MM.1S (cell line): ENCODE measurements around the gene IQCM.

Experiments
- EZH2 ChIP-seq: fragments of 300-600 bp; sonication (generic); optimal IDR thresholded peaks from 2 replicates; pipeline ENCODE3; 2017; ENCODE audit warnings: low read depth, mild to moderate bottlenecking, antibody characterized with exemption, low read length, mixed read lengths
- EZH2phosphoT487 ChIP-seq: fragments of 300-600 bp; sonication (generic); IDR thresholded peaks from 2 replicates; pipeline ENCODE4 v1.6.1; 2018; ENCODE audit warnings: antibody characterized with exemption, low read length
- TF ChIP-seq, protein P1 (sequence below): fragments of 300-600 bp; sonication (generic); IDR thresholded peaks from 2 replicates; pipeline ENCODE4 v1.5.1; 2016; ENCODE audit warnings: antibody characterized with exemption, low read length, mixed read lengths

DNA sequence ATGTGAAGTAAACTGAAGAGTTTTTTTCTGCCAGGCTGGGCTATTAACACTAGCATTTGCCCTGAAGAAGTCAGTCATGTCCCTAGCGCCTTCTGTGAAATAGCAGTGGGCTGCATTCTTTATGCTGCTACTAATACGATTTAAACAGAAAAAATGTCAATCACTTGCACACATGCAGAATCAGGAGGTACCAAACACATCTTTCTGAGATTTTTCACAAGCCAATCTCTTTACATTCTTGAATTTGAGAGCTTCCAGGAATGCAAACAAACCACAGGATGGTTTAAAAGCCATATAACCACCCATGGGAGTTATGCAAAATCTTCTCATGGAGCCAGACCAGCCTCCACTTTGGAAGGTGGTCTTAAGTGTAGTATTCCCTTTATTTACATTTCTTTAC, 220.1 kb downstream of the IQCM start:
- TF ChIP-seq, protein P1, sequence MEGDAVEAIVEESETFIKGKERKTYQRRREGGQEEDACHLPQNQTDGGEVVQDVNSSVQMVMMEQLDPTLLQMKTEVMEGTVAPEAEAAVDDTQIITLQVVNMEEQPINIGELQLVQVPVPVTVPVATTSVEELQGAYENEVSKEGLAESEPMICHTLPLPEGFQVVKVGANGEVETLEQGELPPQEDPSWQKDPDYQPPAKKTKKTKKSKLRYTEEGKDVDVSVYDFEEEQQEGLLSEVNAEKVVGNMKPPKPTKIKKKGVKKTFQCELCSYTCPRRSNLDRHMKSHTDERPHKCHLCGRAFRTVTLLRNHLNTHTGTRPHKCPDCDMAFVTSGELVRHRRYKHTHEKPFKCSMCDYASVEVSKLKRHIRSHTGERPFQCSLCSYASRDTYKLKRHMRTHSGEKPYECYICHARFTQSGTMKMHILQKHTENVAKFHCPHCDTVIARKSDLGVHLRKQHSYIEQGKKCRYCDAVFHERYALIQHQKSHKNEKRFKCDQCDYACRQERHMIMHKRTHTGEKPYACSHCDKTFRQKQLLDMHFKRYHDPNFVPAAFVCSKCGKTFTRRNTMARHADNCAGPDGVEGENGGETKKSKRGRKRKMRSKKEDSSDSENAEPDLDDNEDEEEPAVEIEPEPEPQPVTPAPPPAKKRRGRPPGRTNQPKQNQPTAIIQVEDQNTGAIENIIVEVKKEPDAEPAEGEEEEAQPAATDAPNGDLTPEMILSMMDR = no peak
- no peak for TF ChIP-seq EZH2
- no peak for TF ChIP-seq EZH2phosphoT487
